ENCODE measurements around the gene TMEM223. TPM values are rescaled to one million over a fixed set of nuclear protein-coding genes. Genes with fewer than 3 reads are reported as not detected.
A peak's percentile ranks its signal among the peaks of the same experiment; 100 is the strongest.
"Not testable (repeated sequence)": the region's sequence is repeated elsewhere in the genome, so short reads cannot be mapped to it uniquely, and the experiment has no call there.

TMEM223 gene
- total RNA-seq, 1 donor from 2014 or later = 24.7 TPM

DNA sequence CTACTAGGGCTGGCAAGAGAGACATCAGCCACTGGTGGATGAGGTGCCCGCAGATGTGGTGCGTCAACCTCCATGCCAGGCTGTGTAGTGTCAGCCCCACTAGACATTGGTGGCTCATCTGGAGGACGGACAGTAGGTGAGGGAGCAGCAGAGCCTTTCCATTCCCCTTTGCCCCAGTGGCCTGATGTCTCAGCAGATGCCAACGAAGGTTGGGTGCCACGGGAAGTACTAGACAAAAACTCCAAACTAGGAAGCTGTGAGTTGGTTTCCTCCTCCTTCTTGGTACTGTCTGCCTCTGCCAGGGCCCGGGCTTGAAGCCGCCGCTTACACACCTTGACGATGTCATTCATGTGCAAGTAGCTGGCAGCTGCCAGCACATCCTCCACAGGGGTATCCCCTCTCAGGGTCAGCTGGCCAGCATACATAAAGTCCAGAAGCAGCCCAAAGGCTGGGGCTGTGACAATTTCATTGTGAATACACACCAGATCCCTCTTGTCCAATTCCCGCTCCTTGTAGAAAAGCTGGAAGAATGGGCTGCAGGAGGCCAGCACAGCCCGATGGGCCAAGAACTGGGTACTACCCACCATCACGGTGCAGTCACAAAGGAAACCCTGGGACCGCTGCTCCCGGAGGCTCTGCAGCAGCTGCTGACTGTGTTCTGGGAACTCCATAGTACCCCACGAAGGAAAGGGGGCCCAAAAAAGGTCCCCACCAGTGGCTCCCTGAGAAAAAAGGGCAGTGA lies 38.6 kb downstream of the TMEM223 start:
- no peak for DNase-seq

DNA sequence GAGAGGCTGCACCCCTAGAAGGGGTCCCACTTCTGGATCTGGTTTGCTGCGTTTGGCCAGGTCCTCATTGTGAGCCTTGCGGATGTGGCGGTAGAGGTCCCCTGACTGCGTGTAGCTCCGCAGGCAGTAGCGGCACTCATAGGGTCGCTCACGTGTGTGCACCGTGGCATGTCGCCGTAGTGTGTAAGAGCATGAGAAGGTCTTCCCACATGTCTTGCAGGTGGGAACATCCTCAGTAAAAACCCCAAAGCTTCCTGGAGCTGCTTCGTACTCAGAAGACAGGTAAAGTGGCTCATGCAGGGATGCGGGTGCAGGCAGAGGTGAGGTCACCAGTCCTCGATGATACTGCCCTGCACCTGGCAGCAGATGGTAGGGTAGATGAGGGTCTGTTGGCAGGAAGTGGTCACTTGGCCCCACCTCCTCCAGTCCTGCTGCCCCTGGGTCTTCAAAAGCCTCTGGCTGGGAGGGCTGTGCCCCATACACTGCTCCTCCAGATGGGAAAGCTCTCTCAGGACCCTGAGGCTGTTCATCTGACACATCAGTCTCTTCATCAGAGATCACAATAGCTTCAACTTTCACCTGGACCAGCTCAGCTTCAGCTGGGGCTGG lies 39.5 kb downstream of the TMEM223 start:
- DNase-seq = no peak

DNA sequence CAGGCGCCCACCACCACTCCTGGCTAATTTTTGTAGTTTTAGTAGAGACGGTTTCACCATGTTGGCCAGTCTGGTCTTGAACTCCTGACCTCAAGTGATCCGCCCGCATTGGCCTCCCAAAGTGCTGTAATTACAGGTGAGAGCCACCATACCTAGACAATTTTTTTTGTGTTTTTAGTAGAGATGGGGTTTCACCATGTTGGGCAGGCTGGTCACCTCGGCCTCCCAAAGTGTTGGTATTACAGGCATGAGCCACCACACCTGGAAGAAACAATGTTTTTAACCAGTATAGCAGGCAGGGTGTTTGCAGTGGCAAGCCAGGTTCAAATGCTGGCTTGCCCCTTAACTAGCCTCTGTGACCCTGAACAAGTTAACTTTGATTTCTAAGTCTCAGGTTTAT lies 41.9 kb downstream of the TMEM223 start:
- DNase-seq = not testable (repeated sequence)

DNA sequence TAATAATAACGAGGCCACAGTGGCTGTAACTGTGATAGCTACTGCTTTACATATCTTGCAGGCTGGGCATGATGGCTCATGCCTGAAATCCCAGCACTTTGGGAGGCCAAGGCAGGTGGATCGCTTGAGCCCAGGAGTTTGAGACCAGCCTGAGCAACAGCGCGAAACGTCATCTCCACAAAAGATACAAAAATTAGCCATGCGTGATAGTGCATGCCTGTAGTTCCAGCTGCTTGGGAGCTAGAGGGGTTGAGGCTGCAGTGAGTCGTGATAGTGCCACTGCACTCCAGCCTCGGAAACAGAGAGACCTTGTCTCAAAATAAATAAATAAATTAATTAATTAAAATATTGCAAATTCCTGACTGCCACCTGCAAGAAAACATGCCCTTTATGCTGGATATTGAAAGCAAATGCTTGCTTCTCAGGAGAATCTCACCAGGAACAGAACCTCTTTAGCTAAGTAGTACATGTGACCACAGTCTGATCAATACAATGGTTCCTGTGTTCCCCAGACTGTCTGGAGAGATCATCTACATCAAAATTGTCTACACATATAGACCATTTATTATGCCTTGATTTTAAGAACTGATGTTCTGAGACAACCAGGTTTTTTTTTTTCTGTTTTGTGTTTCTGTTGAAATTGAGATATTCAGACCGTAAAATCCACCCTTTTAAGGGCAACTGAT lies 44.2 kb downstream of the TMEM223 start:
- no peak for DNase-seq

Small RNA genes lying within 50 kb of the gene (small RNA-seq; reads per million reads assigned to genes)
- gene MIR6514 (ENCODE audit: low replicate concordance) = 0.45 reads per million, percentile 70 among the genes with 10 or more reads in this experiment
- not detected for gene RNU6-118P (ENCODE audit: low replicate concordance)

Other genes with a start within 250 kb of the TMEM223 start
- 909 TPM for gene AHNAK, start 245.2 kb downstream of the TMEM223 start, total RNA-seq
- gene EEF1G, start 218.1 kb downstream of the TMEM223 start, total RNA-seq = 1,840 TPM
- 5.8 TPM for gene TUT1, start 200.5 kb downstream of the TMEM223 start, total RNA-seq
- 54.7 TPM for gene MTA2, start 190.1 kb downstream of the TMEM223 start, total RNA-seq
- 11.2 TPM for gene EML3, start 179.2 kb downstream of the TMEM223 start, total RNA-seq
- 0.72 TPM for gene ROM1, start 178.7 kb downstream of the TMEM223 start, total RNA-seq
- gene B3GAT3, start 170.0 kb downstream of the TMEM223 start, total RNA-seq = 14.4 TPM
- 158 TPM for gene GANAB, start 145.4 kb downstream of the TMEM223 start, total RNA-seq
- 22.4 TPM for gene INTS5, start 138.7 kb downstream of the TMEM223 start, total RNA-seq
- 10.4 TPM for gene C11orf98, start 126.8 kb downstream of the TMEM223 start, total RNA-seq
- 2.6 TPM for gene CSKMT, start 126.7 kb downstream of the TMEM223 start, total RNA-seq
- gene UQCC3, start 120.3 kb downstream of the TMEM223 start, total RNA-seq = 5.4 TPM
- 2.9 TPM for gene LBHD1, start 119.7 kb downstream of the TMEM223 start, total RNA-seq
- gene UBXN1, start 112.9 kb downstream of the TMEM223 start, total RNA-seq = 90.2 TPM
- 33.8 TPM for gene LRRN4CL, start 102.5 kb downstream of the TMEM223 start, total RNA-seq
- gene BSCL2, start 84.6 kb downstream of the TMEM223 start, total RNA-seq = 11.4 TPM
- gene GNG3, start 84.3 kb downstream of the TMEM223 start, total RNA-seq = not detected
- 39.0 TPM for gene HNRNPUL2, start 64.5 kb downstream of the TMEM223 start, total RNA-seq
- 18.9 TPM for gene TTC9C, start 63.5 kb downstream of the TMEM223 start, total RNA-seq
- gene ZBTB3, start 37.8 kb downstream of the TMEM223 start, total RNA-seq = 7.5 TPM
- 56.2 TPM for gene POLR2G, start 30.4 kb downstream of the TMEM223 start, total RNA-seq
- gene TAF6L, start 20.6 kb downstream of the TMEM223 start, total RNA-seq = 17.7 TPM
- gene TMEM179B, start 4.6 kb downstream of the TMEM223 start, total RNA-seq = 19.5 TPM
- gene NXF1, start 13.4 kb upstream of the TMEM223 start, total RNA-seq = 45.2 TPM
- 37.1 TPM for gene STX5, start 40.0 kb upstream of the TMEM223 start, total RNA-seq
- not detected for gene TEX54, start 40.8 kb upstream of the TMEM223 start, total RNA-seq
- 36.8 TPM for gene WDR74, start 47.6 kb upstream of the TMEM223 start, total RNA-seq
- gene SLC3A2, start 88.9 kb upstream of the TMEM223 start, total RNA-seq = 87.0 TPM
- 0.10 TPM for gene CHRM1, start 129.4 kb upstream of the TMEM223 start, total RNA-seq
- gene SLC22A6, start 193.0 kb upstream of the TMEM223 start, total RNA-seq = not detected
- gene SLC22A8, start 223.8 kb upstream of the TMEM223 start, total RNA-seq = not detected